ENCODE data around the gene SLCO3A1.

Gene SLCO3A1

DNA sequence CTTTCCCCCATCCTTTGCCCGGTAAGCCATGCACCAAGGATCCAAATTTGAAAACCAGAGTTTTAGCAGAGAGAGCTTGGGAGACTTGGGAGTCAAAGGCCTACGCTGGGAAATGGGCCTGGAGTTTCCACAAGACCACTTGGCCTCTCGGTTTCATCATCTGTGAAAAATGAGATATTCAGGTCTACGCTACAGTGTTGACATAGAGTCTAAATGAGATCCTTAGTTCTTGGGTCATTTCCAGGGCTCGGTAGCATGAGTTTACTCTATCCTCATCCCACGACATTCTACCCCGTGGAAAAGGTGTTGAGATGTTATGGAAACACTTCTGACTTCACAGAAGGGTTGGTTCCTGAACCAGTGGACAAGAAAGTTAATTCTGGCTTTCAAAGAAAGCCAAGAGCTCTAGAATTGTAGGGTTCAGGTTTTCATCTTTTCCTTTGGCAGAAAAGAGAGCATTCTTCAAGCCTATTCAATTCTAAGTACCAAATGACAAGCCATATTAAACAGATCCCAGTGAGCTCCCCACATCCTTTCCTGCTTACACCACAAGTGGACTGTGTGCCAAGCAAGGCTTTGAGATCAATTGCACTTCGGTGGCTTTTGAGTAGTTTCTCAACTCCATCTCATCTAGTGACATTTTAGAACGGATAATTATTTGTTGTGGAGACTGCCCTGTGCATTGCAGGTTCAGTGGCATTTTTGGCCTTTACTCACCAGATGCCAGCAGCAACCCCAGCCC lies 219.7 kb downstream of the SLCO3A1 start:
- DNase-seq (ENCODE audit: low spot score) = no peak
- ChIA-PET CTCF (interaction anchor here (0.6 kb wide), 1 partner anchor 171 kb away, joined by 4 read pairs; no protein-coding TSS in a partner anchor), POLR2A (ENCODE audit: low non-redundant PET) (no interaction called here)
- TF ChIP-seq CTCF (conservative IDR thresholded peaks at IDR 0.05; ENCODE audit: low read depth) = no peak
- no peak overlapping the region for H3K27ac ChIP-seq

DNA sequence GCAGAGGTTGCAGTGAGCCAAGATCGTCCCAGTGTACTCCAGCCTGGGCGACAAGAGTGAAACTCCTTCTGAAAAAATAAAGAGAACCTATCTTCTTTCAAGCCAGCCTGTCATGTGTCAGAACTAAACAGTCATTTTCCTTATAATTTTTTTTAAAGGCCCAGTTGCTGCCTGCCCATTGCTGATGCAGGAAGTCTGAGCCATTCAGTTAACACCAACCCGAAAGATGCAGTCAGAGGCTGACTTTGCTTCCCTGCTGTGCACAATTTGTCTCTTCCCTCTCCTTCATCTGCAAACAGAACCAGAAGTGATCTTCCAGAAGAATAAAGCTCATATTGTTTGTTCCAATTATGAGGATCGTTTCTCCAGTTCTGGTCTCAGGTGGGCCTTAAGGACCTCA lies 220.6 kb downstream of the SLCO3A1 start:
- no peak for TF ChIP-seq CTCF (conservative IDR thresholded peaks at IDR 0.05; ENCODE audit: low read depth)
- ChIA-PET POLR2A (ENCODE audit: low non-redundant PET) (no interaction called here), CTCF (no interaction called here)
- no peak for DNase-seq (ENCODE audit: low spot score)
- no peak overlapping the region for H3K27ac ChIP-seq

GRCh38 chr15:92074646-92075045 lies 221.1 kb downstream of the SLCO3A1 start:
- peak overlapping the region; percentile 28; the same call in 1 of the 2 replicates for H3K27ac ChIP-seq
- POLR2A ChIA-PET (ENCODE audit: low non-redundant PET) = no interaction called here
- no peak for DNase-seq (ENCODE audit: low spot score)
- CTCF ChIA-PET = no interaction called here
- TF ChIP-seq CTCF (conservative IDR thresholded peaks at IDR 0.05; ENCODE audit: low read depth) = no peak

GRCh38 chr15:92075764-92076163 lies 222.3 kb downstream of the SLCO3A1 start:
- TF ChIP-seq CTCF (conservative IDR thresholded peaks at IDR 0.05; ENCODE audit: low read depth) = no peak
- ChIA-PET CTCF (no interaction called here), POLR2A (ENCODE audit: low non-redundant PET) (no interaction called here)
- H3K27ac ChIP-seq = no peak overlapping the region
- DNase-seq (ENCODE audit: low spot score) = no peak

DNA sequence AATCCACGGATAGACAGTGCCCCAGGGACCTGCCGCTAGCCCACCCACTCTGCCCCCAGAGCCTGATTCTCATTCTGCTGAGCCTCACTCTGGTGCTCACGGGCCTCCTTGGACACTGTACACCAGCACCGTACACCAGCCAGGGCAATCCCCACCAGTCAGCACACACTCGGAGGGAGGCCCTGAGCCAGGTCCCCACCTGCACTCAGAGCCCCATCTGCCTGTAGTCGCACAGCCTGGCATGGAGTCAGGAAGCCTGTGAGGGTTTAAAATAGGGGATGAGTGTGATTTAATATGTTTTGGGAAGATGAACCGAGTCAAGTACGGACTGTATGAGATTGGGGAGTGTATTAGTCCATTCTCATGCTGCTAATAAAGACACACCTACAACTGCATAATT lies 223.0 kb downstream of the SLCO3A1 start:
- ChIA-PET POLR2A (ENCODE audit: low non-redundant PET) (no interaction called here), CTCF (interaction anchor here (0.6 kb wide), 1 partner anchor 93 kb away, joined by 3 read pairs; no protein-coding TSS in a partner anchor)
- no peak for TF ChIP-seq CTCF (conservative IDR thresholded peaks at IDR 0.05; ENCODE audit: low read depth)
- H3K27ac ChIP-seq = no peak overlapping the region
- DNase-seq (ENCODE audit: low spot score) = no peak

DNA sequence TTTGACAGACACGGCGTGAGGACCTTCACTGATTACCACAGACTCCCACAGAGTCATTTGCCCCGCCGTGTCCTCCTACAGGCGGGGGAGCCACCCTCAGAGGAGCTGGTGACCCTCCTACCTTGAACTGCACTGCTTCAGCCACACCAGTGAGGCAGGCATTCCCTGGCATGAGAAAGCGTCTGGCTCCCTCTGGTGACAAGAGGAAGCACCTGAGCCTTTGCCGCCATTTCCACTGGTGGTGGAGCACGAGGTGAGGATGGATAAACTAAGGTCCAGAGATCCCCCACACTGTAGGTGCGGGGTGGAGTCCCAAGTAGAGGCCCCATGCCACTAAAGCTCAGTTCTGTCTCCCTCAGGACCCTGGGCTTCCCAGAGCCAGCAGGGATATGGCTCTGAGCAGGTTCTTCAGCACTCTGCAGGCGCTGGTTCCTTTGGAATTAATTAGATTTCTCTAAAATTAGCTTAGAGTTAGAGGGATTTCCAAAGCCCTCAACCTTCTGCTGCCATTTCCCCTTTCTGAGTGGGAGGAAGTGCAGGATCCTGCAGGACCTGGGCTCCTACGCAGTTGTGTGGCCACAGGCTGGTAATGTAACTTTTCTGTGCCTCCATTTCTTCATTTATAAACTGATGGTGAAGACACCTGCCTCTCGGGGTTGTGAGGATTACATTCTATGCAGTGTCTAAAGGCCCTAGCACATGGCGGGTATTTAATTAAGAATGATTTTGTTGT lies 224.0 kb downstream of the SLCO3A1 start:
- no peak overlapping the region for H3K27ac ChIP-seq
- TF ChIP-seq CTCF (conservative IDR thresholded peaks at IDR 0.05; ENCODE audit: low read depth) = peak; percentile 87
- CTCF ChIA-PET = interaction anchor here (0.5 to 3.6 kb wide), 16 partner anchors 16 to 776 kb away, joined by 3 to 31 read pairs (median 3); partner anchors contain the start of gene SLCO3A1
- DNase-seq (ENCODE audit: low spot score) = peak; percentile 73
- POLR2A ChIA-PET (ENCODE audit: low non-redundant PET) = no interaction called here
